Measurements from ENCODE around the gene WDR20.

Gene WDR20

DNA sequence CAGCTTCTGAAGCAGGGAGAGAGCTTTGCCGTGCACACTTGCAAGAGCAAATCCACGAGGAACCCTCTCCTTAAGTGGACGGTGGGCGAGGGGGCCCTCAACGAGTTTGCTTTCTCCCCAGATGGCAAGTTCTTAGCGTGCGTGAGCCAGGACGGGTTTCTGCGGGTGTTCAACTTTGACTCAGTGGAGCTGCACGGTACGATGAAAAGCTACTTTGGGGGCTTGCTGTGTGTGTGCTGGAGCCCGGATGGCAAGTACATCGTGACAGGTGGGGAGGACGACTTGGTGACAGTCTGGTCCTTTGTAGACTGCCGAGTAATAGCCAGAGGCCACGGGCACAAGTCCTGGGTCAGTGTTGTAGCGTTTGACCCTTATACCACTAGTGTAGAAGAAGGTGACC lies 69.0 kb downstream of the WDR20 start:
- DNase-seq (ENCODE audit: low read depth), result no peak
- TF ChIP-seq CTCF (conservative IDR thresholded peaks at IDR 0.05; ENCODE audit: low read depth, low read length), result no peak
- H3K4me3 ChIP-seq (ENCODE audit: low read depth, low read length), result no peak overlapping the region

- TF ChIP-seq CTCF (conservative IDR thresholded peaks at IDR 0.05; ENCODE audit: low read depth, low read length), result peak; percentile 54
- peak; percentile 46 for DNase-seq (ENCODE audit: low read depth)
- no peak overlapping the region for H3K4me3 ChIP-seq (ENCODE audit: low read depth, low read length)
These were observed 69.7 kb downstream of the WDR20 start for GRCh38 chr14:102209224-102209966.

DNA sequence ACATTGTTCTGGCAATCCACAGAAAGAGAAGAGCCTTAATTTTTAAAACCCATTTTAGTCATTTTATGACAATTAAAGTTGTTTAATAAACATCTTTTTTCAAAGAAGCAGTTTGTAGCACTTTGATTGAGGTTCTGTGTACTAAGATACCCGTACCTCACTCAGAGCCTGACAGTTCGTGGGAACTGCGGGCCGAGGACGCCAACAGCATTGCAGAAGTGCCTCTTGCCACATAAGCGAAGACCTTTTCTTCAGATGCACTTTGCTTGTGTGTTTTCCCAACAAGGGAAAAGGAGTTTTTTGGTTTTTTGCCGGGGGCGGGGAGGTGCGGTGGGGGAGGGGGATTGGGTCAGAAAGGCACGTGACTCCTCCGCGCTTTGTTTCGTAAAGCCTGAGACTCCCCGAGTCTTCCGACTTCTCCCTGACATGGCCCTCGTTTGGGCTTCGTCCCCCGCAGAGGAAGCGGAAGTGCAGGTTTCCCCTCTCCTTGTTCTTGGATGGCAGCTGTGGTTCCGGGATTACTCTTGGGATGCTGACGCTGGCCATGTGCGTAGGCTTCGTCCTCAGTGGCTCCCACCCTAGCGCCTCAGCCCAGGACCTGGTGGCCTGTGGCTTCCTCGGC lies 70.8 kb downstream of the WDR20 start:
- no peak for TF ChIP-seq CTCF (conservative IDR thresholded peaks at IDR 0.05; ENCODE audit: low read depth, low read length)
- no peak overlapping the region for H3K4me3 ChIP-seq (ENCODE audit: low read depth, low read length)
- DNase-seq (ENCODE audit: low read depth), result no peak

GRCh38 chr14:102211240-102211639 lies 71.5 kb downstream of the WDR20 start:
- no peak for DNase-seq (ENCODE audit: low read depth)
- no peak overlapping the region for H3K4me3 ChIP-seq (ENCODE audit: low read depth, low read length)
- TF ChIP-seq CTCF (conservative IDR thresholded peaks at IDR 0.05; ENCODE audit: low read depth, low read length), result no peak

- TF ChIP-seq CTCF (conservative IDR thresholded peaks at IDR 0.05; ENCODE audit: low read depth, low read length), result no peak
- no peak for DNase-seq (ENCODE audit: low read depth)
These were observed 72.7 kb downstream of the WDR20 start for GRCh38 chr14:102212356-102212755.

GRCh38 chr14:102212845-102213244 lies 73.1 kb downstream of the WDR20 start:
- DNase-seq (ENCODE audit: low read depth), result no peak
- H3K4me3 ChIP-seq (ENCODE audit: low read depth, low read length), result no peak overlapping the region
- TF ChIP-seq CTCF (conservative IDR thresholded peaks at IDR 0.05; ENCODE audit: low read depth, low read length), result no peak

More at GRCh38 chr14:102212356-102212755, 72.7 kb downstream of the WDR20 start:
- H3K4me3 ChIP-seq (ENCODE audit: low read depth, low read length), result no peak overlapping the region

DNA sequence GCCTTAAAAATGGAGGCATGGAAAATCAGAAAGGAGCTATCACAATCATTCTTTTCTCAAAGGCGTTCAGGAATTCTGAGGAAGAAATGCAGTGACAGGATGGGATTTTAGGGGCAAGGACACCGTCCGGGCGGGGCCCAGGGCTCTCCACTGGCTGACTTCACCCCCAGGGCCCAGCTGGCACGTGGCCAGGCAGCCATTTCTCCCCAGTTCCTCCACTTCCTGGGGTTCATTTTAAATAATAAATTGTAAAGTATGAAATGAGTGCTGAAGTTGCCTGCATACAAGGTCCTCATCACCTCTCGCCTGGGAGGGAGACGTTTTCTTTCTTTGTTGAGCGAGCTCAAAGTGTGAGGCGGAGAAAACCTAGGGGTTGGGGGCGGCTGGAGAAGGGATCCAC lies 73.8 kb downstream of the WDR20 start:
- DNase-seq (ENCODE audit: low read depth), result no peak
- H3K4me3 ChIP-seq (ENCODE audit: low read depth, low read length), result no peak overlapping the region
- TF ChIP-seq CTCF (conservative IDR thresholded peaks at IDR 0.05; ENCODE audit: low read depth, low read length), result no peak
